ENCODE results near the gene MACROD1. TPM values are rescaled to one million over a fixed set of nuclear protein-coding genes. Genes with fewer than 3 reads are reported as not detected.

Gene MACROD1
- total RNA-seq, 1 donor from 2014 or later, result 26.5 TPM

- intact Hi-C loops (cut with DNase I), result no loop called here
- Histone ChIP-seq H3K27ac (no peak overlapping the region), H3K27me3 (no peaks in the 10 kb centered on the region), H3K36me3 (no peaks in the 10 kb centered on the region), H3K4me3 (no peak overlapping the region), H3K4me1 (peaks cover 0 to 3% of the 10 kb centered on the region in 2 donors), H3K9me3 (no peaks in the 10 kb centered on the region)
- no peak for TF ChIP-seq CTCF (IDR thresholded peaks at IDR 0.05)
- DNase-seq (ENCODE audit: low spot score in 2 of 2), result no peak
Measured at GRCh38 chr11:64123679-64124078, 42.2 kb downstream of the MACROD1 start.

- H3K36me3 ChIP-seq, result no peaks in the 10 kb centered on the region
- no peaks in the 10 kb centered on the region for H3K27me3 ChIP-seq
- intact Hi-C loops (cut with DNase I), result no loop called here
- no peak for DNase-seq (ENCODE audit: low spot score in 2 of 2)
- H3K9me3 ChIP-seq, result no peaks in the 10 kb centered on the region
- H3K4me1 ChIP-seq, result peaks cover 0 to 3% of the 10 kb centered on the region in 2 donors
- no peak for TF ChIP-seq CTCF (IDR thresholded peaks at IDR 0.05)
- H3K27ac ChIP-seq, result no peak overlapping the region
- no peak overlapping the region for H3K4me3 ChIP-seq
Measured at GRCh38 chr11:64122411-64123410, 43.2 kb downstream of the MACROD1 start.

DNA sequence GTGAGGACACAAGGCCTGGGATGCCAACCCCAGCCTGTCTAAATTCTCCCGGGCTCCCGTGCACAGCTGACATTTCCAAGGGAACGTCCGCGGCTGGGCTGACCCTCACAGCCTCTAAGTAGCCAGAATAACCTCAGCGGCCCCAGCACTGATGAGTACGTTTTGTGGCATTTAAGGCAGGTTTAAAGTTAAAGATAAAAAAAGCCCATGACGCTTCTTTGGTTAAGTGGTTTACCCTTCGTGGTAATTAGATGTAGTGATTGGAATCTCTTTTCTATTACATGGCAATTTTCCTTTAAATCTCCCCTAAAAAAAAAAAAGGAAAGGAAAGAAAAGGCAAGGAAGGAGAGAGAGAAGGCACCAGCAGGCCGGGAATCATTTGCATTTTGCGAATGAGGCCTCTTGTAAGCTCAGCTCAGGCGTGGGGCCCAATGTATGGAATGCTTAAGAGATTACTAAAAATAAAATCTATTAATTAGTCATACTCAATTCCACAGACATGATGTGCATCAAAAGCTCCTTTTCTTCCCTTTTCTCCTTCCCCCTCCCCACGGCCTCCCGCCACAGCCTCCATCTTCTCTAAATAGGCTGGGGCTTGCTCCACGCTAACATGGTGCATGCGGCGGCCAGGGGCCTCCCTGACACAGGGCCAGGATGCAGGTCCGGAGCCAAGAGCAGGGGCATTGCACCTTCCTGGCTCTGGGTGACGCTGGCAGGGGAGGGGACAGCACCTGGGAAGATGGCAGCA is 44.1 kb downstream of the MACROD1 start:
- peaks cover 0 to 3% of the 10 kb centered on the region in 2 donors for H3K4me1 ChIP-seq
- no peaks in the 10 kb centered on the region for H3K27me3 ChIP-seq
- TF ChIP-seq CTCF (IDR thresholded peaks at IDR 0.05), result no peak
- H3K9me3 ChIP-seq, result no peaks in the 10 kb centered on the region
- no peaks in the 10 kb centered on the region for H3K36me3 ChIP-seq
- H3K4me3 ChIP-seq, result no peak overlapping the region
- intact Hi-C loops (cut with DNase I), result no loop called here
- DNase-seq (ENCODE audit: low spot score in 2 of 2), result no peak
- no peak overlapping the region for H3K27ac ChIP-seq

GRCh38 chr11:64120951-64121569 is 44.9 kb downstream of the MACROD1 start:
- Histone ChIP-seq H3K36me3 (no peaks in the 10 kb centered on the region), H3K27ac (no peak overlapping the region), H3K4me3 (no peak overlapping the region), H3K9me3 (no peaks in the 10 kb centered on the region), H3K4me1 (peaks cover 0 to 3% of the 10 kb centered on the region in 2 donors), H3K27me3 (no peaks in the 10 kb centered on the region)
- intact Hi-C loops (cut with DNase I), result no loop called here
- DNase-seq (ENCODE audit: low spot score in 2 of 2), result no peak
- TF ChIP-seq CTCF (IDR thresholded peaks at IDR 0.05), result no peak

DNA sequence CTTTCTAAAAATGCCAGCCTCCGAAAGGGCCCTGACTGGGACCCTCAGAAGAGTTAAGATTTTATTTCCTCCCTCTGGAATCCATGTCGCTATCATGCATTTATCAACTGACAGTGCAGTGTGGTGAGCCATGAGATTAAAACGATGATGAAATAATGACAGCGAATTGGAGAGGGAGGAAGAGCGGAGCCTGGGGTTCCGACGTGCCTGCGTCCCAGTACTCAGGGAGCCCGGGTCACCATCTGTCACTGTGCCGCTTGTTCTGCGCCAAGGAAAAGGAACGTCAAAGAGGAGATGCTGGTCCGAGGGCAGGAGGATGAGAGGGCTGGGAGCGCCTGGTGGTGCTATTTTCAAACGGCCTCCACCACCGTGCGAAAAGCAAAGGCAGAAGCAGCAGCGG is 46.2 kb downstream of the MACROD1 start:
- Histone ChIP-seq H3K27me3 (no peaks in the 10 kb centered on the region), H3K9me3 (no peaks in the 10 kb centered on the region), H3K4me1 (peaks cover 0 to 3% of the 10 kb centered on the region in 2 donors), H3K27ac (no peak overlapping the region), H3K36me3 (no peaks in the 10 kb centered on the region), H3K4me3 (no peak overlapping the region)
- no peak for TF ChIP-seq CTCF (IDR thresholded peaks at IDR 0.05)
- intact Hi-C loops (cut with DNase I), result no loop called here
- DNase-seq (ENCODE audit: low spot score in 2 of 2), result no peak

All from ascending aorta (tissue), 2 donors.